H1 (cell line): ENCODE results near the gene CHCHD3. TPM values are rescaled to one million over a fixed set of nuclear protein-coding genes. Genes with fewer than 3 reads are reported as not detected.

Source experiments
- EZH2 ChIP-seq: fragments of 200-600 bp; sonication (generic); IDR thresholded peaks from 2 replicates; pipeline ENCODE4 v1.7.1; 2012; ENCODE audit warnings: low read depth, mild to moderate bottlenecking, moderate library complexity, low read length, inconsistent platforms; ENCODE audit not compliant: severe bottlenecking
- SIN3A ChIP-seq, 2 experiments: IDR thresholded peaks in 1 of 2; conservative IDR thresholded peaks in 1 of 2; 2 replicates each; pipeline ENCODE4 v1.6.1; 2011 to 2012; ENCODE audit warnings: low read length in 2 of 2, improper control_type of control experiment in 1 of 2, low read depth in 1 of 2, mild to moderate bottlenecking in 1 of 2
- polyA plus RNA-seq, 7 experiments: library from polyadenylated mRNA; depleted of rRNA in 3 of 7; stranded (reverse) in 5 of 7; unstranded in 2 of 7; fragments of >200 nt in 5 of 7; fragments of 200-250 nt in 2 of 7; gene quantifications; 1 replicate in 5 of 7; 2 replicates in 1 of 7; 4 replicates in 1 of 7; pipeline versions ENCODE4 v1.2.1 to v1.2.3, GENCODE V29; 2011 to 2013; ENCODE audit warnings: missing spikeins in 2 of 7, mixed read lengths in 2 of 7
- total RNA-seq: library from RNA; stranded (reverse); fragmentation: NEBNext Ultra II Directional; extraction: Animal tissue kit (Norgen Biotek cat#: 25700); gene quantifications from 2 replicates; pipeline ENCODE4 v1.2.1, GENCODE V29; 2021

CHCHD3 gene
- total and polyA plus RNA-seq, 2 of the 8 experiments (the other 6 are each of a cell fraction or from before 2014, with no cell fraction given): 42.9 to 137 TPM

GRCh38 chr7:132847376-132847775 lies 234.5 kb downstream of the CHCHD3 start (continued):
- TF ChIP-seq EZH2 (no peak), SIN3A (conservative IDR thresholded peaks at IDR 0.05 in 1 of 2, IDR thresholded peaks at IDR 0.05 in 1 of 2; ENCODE audit: low read depth in 1 of 2, low read length in 2 of 2) (no peak)
